ENCODE results near the gene ACVR2B.

ACVR2B gene

GRCh38 chr3:38457111-38458003, 3.7 kb downstream of the ACVR2B start:
- in situ Hi-C loops (cut with HindIII; ENCODE audit: low sequenced_read_pairs), result loop anchor here (25.0 kb wide), 1 partner anchor 95 kb away; no protein-coding TSS in a partner anchor

DNA sequence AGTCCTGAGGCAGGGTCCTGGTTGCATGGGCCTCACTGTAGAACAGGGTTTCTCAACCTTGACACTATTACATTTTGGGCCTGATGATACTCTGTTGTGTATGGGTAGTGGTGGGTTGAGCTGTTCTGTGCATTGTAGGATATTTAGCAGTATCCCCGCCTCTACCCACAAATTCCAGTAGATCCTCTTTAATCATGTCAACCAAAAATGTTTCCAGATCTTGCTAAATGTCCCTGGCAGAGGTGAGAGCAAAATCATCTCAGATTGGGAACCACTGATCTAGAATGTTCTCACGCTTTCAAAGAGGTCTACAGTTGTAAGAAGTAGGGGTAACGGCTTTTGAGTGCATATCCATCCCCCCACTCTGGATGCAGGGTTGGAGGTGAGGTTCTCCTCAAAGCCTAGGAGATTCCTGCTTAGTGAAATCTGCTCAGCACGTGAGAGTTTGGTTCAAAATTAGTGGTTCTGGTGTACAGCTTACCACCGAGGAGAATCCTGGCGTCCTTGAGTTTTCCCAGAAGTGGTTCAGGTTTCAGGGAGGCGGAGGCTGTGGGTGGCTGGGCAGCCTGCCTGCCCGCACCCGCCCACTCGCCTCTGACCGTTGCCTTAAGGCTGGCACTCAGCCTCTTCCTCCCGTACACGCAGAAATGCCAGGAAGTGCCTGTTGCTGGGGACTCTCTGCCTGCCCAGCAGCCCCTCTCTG, 5.3 kb downstream of the ACVR2B start:
- in situ Hi-C loops (cut with HindIII; ENCODE audit: low sequenced_read_pairs), result loop anchor here (25.0 kb wide), 1 partner anchor 97 kb away; no protein-coding TSS in a partner anchor

GRCh38 chr3:38459499-38460048, 5.9 kb downstream of the ACVR2B start:
- in situ Hi-C loops (cut with HindIII; ENCODE audit: low sequenced_read_pairs), result loop anchor here (25.0 kb wide), 1 partner anchor 97 kb away; no protein-coding TSS in a partner anchor

DNA sequence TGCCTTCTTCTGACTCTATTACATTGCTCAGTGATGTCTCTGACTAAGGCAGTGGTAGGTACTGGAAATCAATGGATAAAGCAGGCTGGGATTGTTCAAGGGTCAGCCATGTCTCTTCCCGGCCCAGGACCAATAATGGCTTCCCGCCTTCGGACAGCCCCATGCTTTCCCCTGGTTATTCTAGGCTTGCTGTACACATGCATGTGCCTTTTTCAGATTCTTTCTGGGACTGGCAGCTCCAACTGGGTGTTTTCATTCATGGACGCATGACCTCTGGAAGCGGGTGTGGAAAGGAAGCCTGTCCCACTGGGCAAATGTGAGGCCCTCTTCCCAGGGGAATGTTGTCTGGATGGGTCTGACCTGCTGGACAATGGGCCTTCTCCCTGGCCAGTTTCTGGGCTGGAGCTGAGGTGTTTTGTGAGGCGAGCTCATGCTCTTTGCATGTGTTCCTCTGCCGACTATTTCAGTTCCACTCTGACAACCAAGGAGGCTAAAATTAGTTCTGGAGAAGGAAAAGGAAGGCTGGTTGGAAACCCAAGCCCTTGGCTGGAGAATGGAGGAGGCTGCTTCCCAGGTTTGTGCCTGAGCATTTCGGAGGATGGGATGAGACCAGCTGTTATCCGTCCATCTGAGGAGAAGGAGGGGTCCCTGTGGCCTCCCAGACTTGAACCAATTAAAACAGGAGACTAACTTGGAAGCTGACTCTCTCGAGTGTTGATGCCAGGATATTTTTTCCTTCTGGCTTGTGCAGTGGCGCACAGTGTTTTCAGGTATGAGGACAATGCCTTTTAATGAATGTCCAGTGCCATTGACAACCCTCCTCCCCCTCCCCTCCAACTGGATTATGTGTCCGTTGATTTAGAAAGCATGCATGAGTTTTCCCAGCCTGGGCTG, 6.9 kb downstream of the ACVR2B start:
- in situ Hi-C loops (cut with HindIII; ENCODE audit: low sequenced_read_pairs), result loop anchor here (25.0 kb wide), 1 partner anchor 98 kb away; no protein-coding TSS in a partner anchor

DNA sequence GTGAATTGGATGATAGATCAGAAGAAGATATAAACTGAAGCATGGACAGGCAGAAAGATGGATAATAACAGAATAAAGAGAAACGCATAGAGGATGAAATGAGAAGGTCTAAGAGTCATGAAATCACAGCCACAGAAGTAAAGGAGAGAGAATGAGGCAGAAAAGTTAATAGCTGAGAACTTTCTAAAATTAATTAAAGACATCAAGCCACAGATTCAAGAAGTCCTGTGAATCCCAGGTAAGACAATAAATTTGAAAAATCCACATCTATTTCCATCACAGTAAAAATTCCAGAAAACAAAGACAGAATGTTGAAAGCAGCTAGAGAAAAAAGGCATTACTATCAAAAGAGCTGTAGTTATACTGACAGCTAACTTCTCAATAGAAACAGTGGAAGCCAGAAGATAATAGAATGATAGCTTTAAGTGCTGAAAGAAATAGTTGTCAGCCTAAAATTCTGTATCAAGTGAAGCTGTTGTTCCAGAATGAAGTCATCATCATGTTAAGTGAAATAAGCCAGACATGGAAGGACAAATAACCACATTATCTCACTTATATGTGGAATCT, 12.0 kb downstream of the ACVR2B start:
- in situ Hi-C loops (cut with HindIII; ENCODE audit: low sequenced_read_pairs), result loop anchor here (25.0 kb wide), 1 partner anchor 103 kb away; no protein-coding TSS in a partner anchor

- in situ Hi-C loops (cut with HindIII; ENCODE audit: low sequenced_read_pairs), result loop anchor here (25.0 kb wide), 1 partner anchor 106 kb away; no protein-coding TSS in a partner anchor
Measured at GRCh38 chr3:38468765-38469164, 15.1 kb downstream of the ACVR2B start.

- in situ Hi-C loops (cut with HindIII; ENCODE audit: low sequenced_read_pairs), result loop anchor here (25.0 kb wide), 1 partner anchor 108 kb away; no protein-coding TSS in a partner anchor
Measured at GRCh38 chr3:38469852-38470251, 16.2 kb downstream of the ACVR2B start.

DNA sequence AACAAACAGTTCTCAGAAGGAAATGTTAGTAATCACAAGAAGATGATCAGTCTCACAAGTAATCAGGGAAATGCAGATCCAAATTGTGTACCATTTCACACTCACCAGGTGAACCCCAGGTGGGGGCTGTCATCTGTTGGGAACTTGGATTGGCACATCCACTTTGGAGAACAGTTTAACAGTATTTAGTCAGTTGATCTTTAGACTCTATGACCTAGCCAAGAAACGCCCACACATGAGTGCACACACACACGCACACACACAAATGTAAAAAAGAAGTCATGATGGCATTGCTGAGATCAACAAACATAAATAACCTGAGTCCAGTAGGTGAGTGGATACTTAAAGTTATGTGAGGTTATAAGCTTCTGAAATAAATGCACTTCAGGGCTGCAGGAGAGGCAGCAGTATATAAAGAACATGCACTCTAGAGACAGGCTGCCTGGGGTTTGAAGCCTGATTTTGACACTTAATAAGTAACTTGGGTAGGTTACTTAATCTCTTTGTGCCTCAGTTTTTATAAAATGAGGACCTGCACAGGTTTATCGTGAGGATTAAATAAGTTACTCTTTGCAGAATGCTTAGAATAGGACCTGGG, 17.7 kb downstream of the ACVR2B start:
- in situ Hi-C loops (cut with HindIII; ENCODE audit: low sequenced_read_pairs), result loop anchor here (25.0 kb wide), 1 partner anchor 109 kb away; no protein-coding TSS in a partner anchor

GRCh38 chr3:38472342-38472741, 18.7 kb downstream of the ACVR2B start:
- in situ Hi-C loops (cut with HindIII; ENCODE audit: low sequenced_read_pairs), result loop anchor here (25.0 kb wide), 1 partner anchor 110 kb away; no protein-coding TSS in a partner anchor

GRCh38 chr3:38473229-38473628, 19.5 kb downstream of the ACVR2B start:
- in situ Hi-C loops (cut with HindIII; ENCODE audit: low sequenced_read_pairs), result loop anchor here (25.0 kb wide), 1 partner anchor 111 kb away; no protein-coding TSS in a partner anchor

GRCh38 chr3:38474928-38475605, 21.4 kb downstream of the ACVR2B start:
- in situ Hi-C loops (cut with HindIII; ENCODE audit: low sequenced_read_pairs), result loop anchor here (25.0 kb wide), 1 partner anchor 113 kb away; no protein-coding TSS in a partner anchor

DNA sequence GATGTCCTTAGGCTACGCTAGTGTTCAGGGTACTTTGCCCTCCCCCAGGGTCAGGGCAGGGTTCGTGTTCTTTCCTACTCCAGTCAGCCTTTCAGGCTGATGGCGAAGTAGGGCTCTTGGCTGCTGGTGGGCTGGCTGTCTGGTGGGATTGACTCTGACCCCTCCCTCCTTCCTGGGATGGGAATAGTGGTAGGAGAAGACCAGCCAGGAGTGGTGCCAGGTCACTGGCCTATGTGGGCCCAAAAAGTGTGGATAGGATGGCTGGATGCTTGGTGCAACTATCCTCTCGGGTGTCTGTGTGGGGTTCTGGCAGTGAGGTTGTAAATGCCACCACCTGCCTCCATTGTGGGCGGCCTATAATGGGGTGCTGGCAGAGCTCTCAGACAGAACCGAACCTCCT, 22.0 kb downstream of the ACVR2B start:
- in situ Hi-C loops (cut with HindIII; ENCODE audit: low sequenced_read_pairs), result no loop called here

DNA sequence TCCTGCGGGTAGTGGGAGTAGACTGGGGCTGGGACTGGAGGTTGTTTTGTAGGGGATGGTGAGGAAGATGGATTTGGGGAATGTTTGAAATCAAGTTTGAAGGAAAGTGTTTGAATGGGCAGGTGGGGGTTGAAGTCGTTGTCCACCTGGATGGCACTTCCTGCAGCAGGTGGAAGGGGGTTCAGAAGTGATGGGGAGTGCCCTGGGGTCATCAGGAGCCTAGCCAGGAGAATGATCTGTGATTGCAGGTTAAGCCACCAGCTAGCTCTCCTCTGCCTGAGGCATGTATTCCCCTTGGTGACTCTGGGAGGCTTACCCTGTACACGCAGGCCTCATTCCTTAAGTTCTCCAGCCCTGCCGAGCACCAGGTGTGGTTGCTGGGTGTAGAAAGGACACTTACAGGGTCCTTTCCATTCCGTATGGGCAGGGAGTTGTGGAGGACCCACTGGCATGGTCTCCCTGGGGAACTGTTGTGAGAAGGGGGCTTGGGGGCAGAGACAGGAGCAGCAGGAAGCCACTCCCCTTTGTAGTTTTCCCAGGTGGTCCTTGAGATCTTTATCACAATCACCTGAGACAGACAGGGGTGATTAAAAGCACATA, 22.6 kb downstream of the ACVR2B start:
- in situ Hi-C loops (cut with HindIII; ENCODE audit: low sequenced_read_pairs), result no loop called here

- in situ Hi-C loops (cut with HindIII; ENCODE audit: low sequenced_read_pairs), result no loop called here
Measured at GRCh38 chr3:38477057-38477820, 23.5 kb downstream of the ACVR2B start.

DNA sequence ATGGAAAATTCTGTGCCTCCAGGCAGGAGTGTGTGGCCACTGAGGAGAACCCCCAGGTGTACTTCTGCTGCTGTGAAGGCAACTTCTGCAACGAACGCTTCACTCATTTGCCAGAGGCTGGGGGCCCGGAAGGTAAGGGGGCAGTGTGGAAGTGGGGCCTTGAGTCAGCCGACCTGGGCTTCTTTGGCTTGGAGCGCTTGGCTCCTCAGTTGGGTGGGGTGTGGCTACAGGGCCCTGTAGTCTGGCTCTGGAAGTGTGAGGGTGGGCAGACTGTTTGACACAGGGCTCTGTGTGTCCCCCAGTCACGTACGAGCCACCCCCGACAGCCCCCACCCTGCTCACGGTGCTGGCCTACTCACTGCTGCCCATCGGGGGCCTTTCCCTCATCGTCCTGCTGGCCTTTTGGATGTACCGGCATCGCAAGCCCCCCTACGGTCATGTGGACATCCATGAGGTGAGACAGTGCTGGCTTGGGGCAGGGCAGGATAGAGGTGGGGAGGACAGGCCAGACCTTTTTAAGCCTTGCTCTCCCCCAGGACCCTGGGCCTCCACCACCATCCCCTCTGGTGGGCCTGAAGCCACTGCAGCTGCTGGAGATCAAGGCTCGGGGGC, 24.3 kb downstream of the ACVR2B start:
- in situ Hi-C loops (cut with HindIII; ENCODE audit: low sequenced_read_pairs), result no loop called here

GRCh38 chr3:38478901-38479300, 25.2 kb downstream of the ACVR2B start:
- in situ Hi-C loops (cut with HindIII; ENCODE audit: low sequenced_read_pairs), result no loop called here

DNA sequence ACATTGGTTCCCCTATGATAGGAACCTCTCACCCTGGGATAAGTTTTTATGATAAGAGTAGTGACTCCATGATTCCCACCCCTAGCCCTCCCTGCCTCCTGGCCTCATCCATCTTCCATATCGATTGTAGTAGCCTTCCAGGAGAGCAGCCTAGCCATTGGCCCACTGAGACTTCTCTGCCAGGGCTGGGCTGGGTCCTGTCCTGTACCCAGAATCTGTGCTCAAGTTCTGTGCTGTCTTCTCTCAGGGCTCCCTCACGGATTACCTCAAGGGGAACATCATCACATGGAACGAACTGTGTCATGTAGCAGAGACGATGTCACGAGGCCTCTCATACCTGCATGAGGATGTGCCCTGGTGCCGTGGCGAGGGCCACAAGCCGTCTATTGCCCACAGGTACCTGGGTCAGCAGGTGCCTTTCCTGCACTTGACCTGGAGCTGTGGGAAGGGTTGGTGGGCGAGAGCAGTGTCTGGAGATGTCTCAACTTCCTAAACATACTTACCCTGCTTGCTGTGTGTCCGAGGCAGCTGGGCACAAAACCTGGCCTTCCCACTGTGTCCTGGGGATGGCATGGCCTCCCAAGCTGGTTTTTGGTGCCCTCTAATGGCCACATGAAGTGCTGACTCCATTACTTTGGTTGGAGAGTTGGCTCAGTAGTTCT, 25.9 kb downstream of the ACVR2B start:
- in situ Hi-C loops (cut with HindIII; ENCODE audit: low sequenced_read_pairs), result no loop called here
